H1 (cell line): Measurements from ENCODE around the gene ANAPC2. TPM values are rescaled to one million over a fixed set of nuclear protein-coding genes. Genes with fewer than 3 reads are reported as not detected.

Experiments used
- CTCF ChIA-PET: fragments of 300-600 bp; sonication (Branson Sonifier 250); formaldehyde crosslinking; loops from one replicate; lab custom pipeline; 2021; ENCODE audit not compliant: partially characterized antibody; lab: Charles Lee
- POLR2A ChIA-PET: fragments of 300-600 bp; sonication (Branson Sonifier 250); formaldehyde crosslinking; loops from one replicate; lab custom pipeline; 2021; ENCODE audit warnings: inconsistent platforms; ENCODE audit not compliant: partially characterized antibody; lab: Charles Lee
- DNase-seq, 2 experiments: peaks; one replicate each; pipeline versions ENCODE4 v3.0.0 to v3.0.0-alpha.2; 2010 to 2022; ENCODE audit warnings: low spot score in 2 of 2, low read depth in 1 of 2, mixed read lengths in 1 of 2
- FAIRE-seq: peaks from 2 replicates; lab custom pipeline; 2011; peaks lifted over from hg19 to GRCh38; lab: Jason Lieb, UNC
- H2AFZ ChIP-seq: 2 replicates; pipeline ENCODE4 v1.8.1; 2012; ENCODE audit warnings: low read length, inconsistent platforms
- H2AK5ac ChIP-seq: 2 replicates; pipeline ENCODE4 v1.6.1; 2013; ENCODE audit warnings: low read depth, low read length
- H2BK120ac ChIP-seq: replicated peaks from 2 replicates; pipeline ENCODE3; 2013; ENCODE audit warnings: low read depth, low read length, inconsistent platforms
- H2BK12ac ChIP-seq: 2 replicates; pipeline ENCODE4 v1.6.1; 2013; ENCODE audit warnings: low read depth, low read length
- H2BK15ac ChIP-seq: 2 replicates; pipeline ENCODE4 v1.6.1; 2013; ENCODE audit warnings: low read length
- H2BK20ac ChIP-seq: 2 replicates; pipeline ENCODE4 v1.6.1; 2013; ENCODE audit warnings: low read length
- H2BK5ac ChIP-seq: 2 replicates; pipeline ENCODE4 v1.6.1; 2013; ENCODE audit warnings: low read depth, low read length
- H3K14ac ChIP-seq: 2 replicates; pipeline ENCODE4 v1.6.1; 2013; ENCODE audit warnings: inconsistent platforms; ENCODE audit not compliant: insufficient read length
- H3K18ac ChIP-seq: 2 replicates; pipeline ENCODE4 v1.6.1; 2013; ENCODE audit warnings: low read length; ENCODE audit errors: extremely low read depth
- H3K23ac ChIP-seq: 2 replicates; pipeline ENCODE4 v1.6.1; 2013; ENCODE audit warnings: inconsistent platforms; ENCODE audit not compliant: insufficient read length
- H3K23me2 ChIP-seq: 2 replicates; pipeline ENCODE4 v1.6.1; 2013; ENCODE audit warnings: low read depth, low read length
- H3K27ac ChIP-seq: 2 replicates; pipeline ENCODE4 v1.6.1; 2011; ENCODE audit warnings: low read depth, low read length, inconsistent platforms
- H3K27me3 ChIP-seq, 4 experiments: replicated peaks in 1 of 4; 1 replicate in 1 of 4; 2 replicates in 3 of 4; pipeline versions ENCODE4 v1.6.1 to v1.8.1; 2011 to 2013; ENCODE audit warnings: low read length in 3 of 4, mild to moderate bottlenecking in 3 of 4, inconsistent platforms in 2 of 4, mixed read lengths in 2 of 4, moderate library complexity in 1 of 4; ENCODE audit not compliant: control insufficient read depth in 3 of 4, insufficient read depth in 3 of 4; ENCODE audit errors: extremely low read depth in 1 of 4
- H3K36me3 ChIP-seq, 4 experiments: 2 replicates each; pipeline versions ENCODE4 v1.6.1 to v1.8.1; 2011 to 2013; ENCODE audit warnings: mild to moderate bottlenecking in 4 of 4, low read length in 3 of 4, moderate library complexity in 2 of 4, control low read depth in 1 of 4, inconsistent platforms in 1 of 4; ENCODE audit not compliant: insufficient read depth in 4 of 4, control insufficient read depth in 2 of 4
- H3K4ac ChIP-seq: replicated peaks from 2 replicates; pipeline ENCODE3; 2013; ENCODE audit warnings: low read length, low read depth, mixed read lengths, inconsistent platforms; ENCODE audit not compliant: insufficient read length
- H3K4me1 ChIP-seq, 4 experiments: replicated peaks in 1 of 4; 1 replicate in 1 of 4; 2 replicates in 3 of 4; pipeline versions ENCODE4 v1.6.1 to v1.8.1; 2011 to 2013; ENCODE audit warnings: low read length in 3 of 4, inconsistent platforms in 2 of 4, mixed read lengths in 1 of 4; ENCODE audit not compliant: insufficient read depth in 4 of 4, control insufficient read depth in 3 of 4
- H3K4me2 ChIP-seq, 2 experiments: 2 replicates each; pipeline versions ENCODE4 v1.6.1 to v1.8.1; 2011 to 2013; ENCODE audit warnings: low read depth in 2 of 2, low read length in 2 of 2, control low read depth in 1 of 2, inconsistent platforms in 1 of 2, mild to moderate bottlenecking in 1 of 2; ENCODE audit not compliant: insufficient read depth in 1 of 2
- H3K4me3 ChIP-seq, 4 experiments: fragments of 200-600, 300-600 bp in 1 of 4; sonication (generic), shearing (Covaris generic), sonication (Bioruptor Twin) in 1 of 4; 2 replicates each; pipeline versions ENCODE4 v1.5.1 to v1.8.1; 2011 to 2016; ENCODE audit warnings: low read length in 4 of 4, low read depth in 3 of 4, control low read depth in 2 of 4, inconsistent platforms in 2 of 4, mild to moderate bottlenecking in 2 of 4, mixed read lengths in 1 of 4, moderate library complexity in 1 of 4; ENCODE audit not compliant: insufficient read depth in 2 of 4; ENCODE audit errors: extremely low read depth in 1 of 4
- H3K56ac ChIP-seq: replicated peaks from 2 replicates; pipeline ENCODE3; 2013; ENCODE audit warnings: low read depth, mild to moderate bottlenecking, mixed read lengths, low read length, inconsistent platforms; ENCODE audit not compliant: insufficient read length
- H3K79me1 ChIP-seq: 2 replicates; pipeline ENCODE4 v1.6.1; 2013; ENCODE audit warnings: low read depth, low read length, control low read depth
- H3K79me2 ChIP-seq, 2 experiments: 2 replicates each; pipeline versions ENCODE4 v1.6.1 to v1.8.1; 2012 to 2013; ENCODE audit warnings: low read length in 2 of 2, mild to moderate bottlenecking in 2 of 2, inconsistent platforms in 1 of 2; ENCODE audit not compliant: insufficient read depth in 2 of 2, control insufficient read depth in 1 of 2
- H3K9ac ChIP-seq, 4 experiments: replicated peaks in 1 of 4; 1 replicate in 1 of 4; 2 replicates in 3 of 4; pipeline versions ENCODE4 v1.6.1 to v1.8.1; 2011 to 2013; ENCODE audit warnings: low read depth in 3 of 4, low read length in 3 of 4, control low read depth in 2 of 4, mild to moderate bottlenecking in 2 of 4, moderate library complexity in 2 of 4, inconsistent platforms in 1 of 4; ENCODE audit errors: extremely low read depth in 1 of 4
- H3K9me3 ChIP-seq, 2 experiments: 2 replicates each; pipeline versions ENCODE4 v1.6.1 to v1.8.1; 2012 to 2013; ENCODE audit warnings: mild to moderate bottlenecking in 2 of 2, moderate library complexity in 2 of 2, control low read depth in 1 of 2, inconsistent platforms in 1 of 2, low read depth in 1 of 2, low read length in 1 of 2, mixed read lengths in 1 of 2; ENCODE audit not compliant: insufficient read depth in 2 of 2
- H4K20me1 ChIP-seq, 2 experiments: replicated peaks in 1 of 2; 2 replicates each; pipeline versions ENCODE3 to v1.8.1; 2011 to 2013; ENCODE audit warnings: inconsistent platforms in 2 of 2, low read length in 2 of 2, mild to moderate bottlenecking in 1 of 2; ENCODE audit not compliant: insufficient read depth in 2 of 2, control insufficient read depth in 1 of 2
- H4K5ac ChIP-seq: 2 replicates; pipeline ENCODE4 v1.6.1; 2013; ENCODE audit warnings: low read length, low read depth, mixed read lengths, inconsistent platforms; ENCODE audit not compliant: insufficient read length
- H4K8ac ChIP-seq: 2 replicates; pipeline ENCODE4 v1.8.0; 2013; ENCODE audit warnings: mild to moderate bottlenecking, moderate library complexity, low read length, inconsistent platforms; ENCODE audit not compliant: insufficient read depth; ENCODE audit errors: extremely low read depth
- H4K91ac ChIP-seq: replicated peaks from 2 replicates; pipeline ENCODE3; 2013; ENCODE audit warnings: low read length, mixed read lengths, inconsistent platforms; ENCODE audit not compliant: insufficient read length
- BCL11A ChIP-seq, 2 experiments: IDR thresholded peaks; one replicate each; pipeline ENCODE4 v1.6.1; 2011; ENCODE audit warnings: low read depth in 2 of 2, low read length in 2 of 2, mild to moderate bottlenecking in 2 of 2
- CBX5 ChIP-seq: fragments of 300-800, 300-1000 bp; sonication (generic); IDR thresholded peaks from 2 replicates; pipeline ENCODE4 v1.7.1; 2016; ENCODE audit warnings: antibody characterized with exemption, low read length, low read depth
- CTBP2 ChIP-seq: IDR thresholded peaks from 2 replicates; pipeline ENCODE4 v1.7.0; 2011; ENCODE audit warnings: borderline replicate concordance, mild to moderate bottlenecking, moderate library complexity, mixed read lengths, low read length; ENCODE audit not compliant: insufficient read depth, insufficient read length
- HDAC2 ChIP-seq, 2 experiments: fragments of 300-600 bp in 1 of 2; sonication (generic) in 1 of 2; IDR thresholded peaks; 2 replicates each; pipeline ENCODE4 v1.6.1; 2011 to 2012; ENCODE audit warnings: low read depth in 2 of 2, low read length in 2 of 2, mild to moderate bottlenecking in 2 of 2, moderate library complexity in 2 of 2, borderline replicate concordance in 1 of 2, inconsistent platforms in 1 of 2
- NANOG ChIP-seq: IDR thresholded peaks from 2 replicates; pipeline ENCODE4 v1.6.1; 2011; ENCODE audit warnings: low read length, low read depth, mild to moderate bottlenecking, inconsistent platforms; ENCODE audit not compliant: insufficient read depth, poor library complexity, severe bottlenecking
- RFX5 ChIP-seq: IDR thresholded peaks from 2 replicates; pipeline ENCODE4 v1.6.1; 2011; ENCODE audit warnings: low read depth, low read length, improper control_type of control experiment, borderline replicate concordance
- SAP30 ChIP-seq: fragments of 300-600 bp; sonication (generic); IDR thresholded peaks from 2 replicates; pipeline ENCODE4 v1.7.1; 2012; ENCODE audit warnings: low read length, moderate library complexity, mild to moderate bottlenecking, inconsistent platforms; ENCODE audit not compliant: insufficient read depth, insufficient replicate concordance
- TAF7 ChIP-seq: optimal IDR thresholded peaks from 2 replicates; pipeline ENCODE3; 2011; ENCODE audit warnings: low read depth, mild to moderate bottlenecking, inconsistent platforms, low read length, moderate library complexity, borderline replicate concordance
- WGBS, 2 experiments: shearing (Covaris generic) in 1 of 2; methylation state at CpG; one replicate each; pipeline versions ENCODE4 v1.1.6 to v1.1.7; 2013 to 2015; ENCODE audit warnings: low lambda C conversion rate in 2 of 2, mixed read lengths in 2 of 2, inconsistent platforms in 1 of 2, low coverage in 1 of 2, missing lambda C conversion rate in 1 of 2; ENCODE audit not compliant: insufficient replicate concordance in 2 of 2, insufficient coverage in 1 of 2, insufficient read length in 1 of 2; ENCODE audit errors: extremely low coverage in 1 of 2, missing lambda C conversion rate in 1 of 2; 5-methylcytosine and 5-hydroxymethylcytosine counted together
- polyA plus RNA-seq, 7 experiments: library from polyadenylated mRNA; depleted of rRNA in 3 of 7; stranded (reverse) in 5 of 7; unstranded in 2 of 7; fragments of >200 nt in 5 of 7; fragments of 200-250 nt in 2 of 7; gene quantifications; 1 replicate in 5 of 7; 2 replicates in 1 of 7; 4 replicates in 1 of 7; pipeline versions ENCODE4 v1.2.1 to v1.2.3, GENCODE V29; 2011 to 2013; ENCODE audit warnings: missing spikeins in 2 of 7, mixed read lengths in 2 of 7
- total RNA-seq: library from RNA; stranded (reverse); fragmentation: NEBNext Ultra II Directional; extraction: Animal tissue kit (Norgen Biotek cat#: 25700); gene quantifications from 2 replicates; pipeline ENCODE4 v1.2.1, GENCODE V29; 2021

The ANAPC2 gene
- total and polyA plus RNA-seq, 2 of the 8 experiments (the other 6 are each of a cell fraction or from before 2014, with no cell fraction given): 30.2 to 37.7 TPM

- Histone ChIP-seq H3K4ac (no peak overlapping the region), H3K18ac (no peak overlapping the region), H4K8ac (no peak overlapping the region), H4K5ac (no peak overlapping the region), H3K79me1 (no peaks in the 10 kb centered on the region), H3K9me3 (no peaks in the 10 kb centered on the region), H2AK5ac (no peak overlapping the region), H3K79me2 (no peaks in the 10 kb centered on the region), H3K56ac (no peak overlapping the region), H3K23ac (no peak overlapping the region), H2BK12ac (no peak overlapping the region), H3K27ac (no peak overlapping the region), H3K4me1 (peaks cover 0 to 24% (median 13%) of the 10 kb centered on the region in 4 experiments; a peak in 6 of 7 replicates), H2AFZ (no peak overlapping the region), H4K20me1 (peaks cover 0 to 18% of the 10 kb centered on the region in 2 experiments), H3K9ac (no peak overlapping the region), H2BK120ac (no peak overlapping the region), H3K36me3 (no peaks in the 10 kb centered on the region; a peak in 1 of 8 replicates), H4K91ac (no peak overlapping the region), H2BK15ac (no peak overlapping the region), H3K14ac (no peak overlapping the region), H2BK20ac (0 out of 2 replicates have a peak overlapping the region, but pooled peaks have one; percentile 10), H3K23me2 (peaks cover 13% of the 10 kb centered on the region; the same call in 1 of the 2 replicates), H3K4me2 (no peak overlapping the region), H2BK5ac (no peak overlapping the region), H3K4me3 (no peak overlapping the region), H3K27me3 (peaks cover 18 to 44% (median 35%) of the 10 kb centered on the region in 4 experiments)
- 84% methylated on average over 18 of the region's 21 CpGs; no CpG with 5 or more reads in 1 of the 2 experiments for whole genome bisulfite sequencing, 2 experiments
- FAIRE-seq (no peak), DNase-seq (no peak)
- CTCF ChIA-PET: interaction anchor here (0.9 to 4.3 kb wide), 5 partner anchors 20 to 138 kb away, joined by 3 to 29 read pairs (median 8); no protein-coding TSS in a partner anchor
- POLR2A ChIA-PET: interaction anchor here (0.5 to 3.3 kb wide), 10 partner anchors 10 to 747 kb away, joined by 3 to 15 read pairs (median 3); partner anchors contain the start of genes ANAPC2, SSNA1 and TUBB4B
- TF ChIP-seq CBX5: no peak
- TF ChIP-seq BCL11A (IDR thresholded peaks at IDR 0.05; ENCODE audit: low read depth in 2 of 2, low read length in 2 of 2): no peak
- TF ChIP-seq NANOG: no peak
- no peak for TF ChIP-seq TAF7
- no peak for TF ChIP-seq HDAC2 (IDR thresholded peaks at IDR 0.05; ENCODE audit: borderline replicate concordance in 1 of 2, low read depth in 2 of 2, low read length in 2 of 2)
- no peak for TF ChIP-seq SAP30
- no peak for TF ChIP-seq CTBP2
- TF ChIP-seq RFX5: no peak
Observed at GRCh38 chr9:137172901-137173795, 15.2 kb downstream of the ANAPC2 start.
